GM13976 (cell line): Measurements from ENCODE around the gene UBR4.

Source experiments
- DNase-seq: peaks from one replicate; pipeline ENCODE4 v3.0.0; 2012; ENCODE audit warnings: low spot score
- CTCF ChIP-seq: IDR thresholded peaks from 2 replicates; pipeline ENCODE4 v1.5.1; 2012; ENCODE audit warnings: borderline replicate concordance, mild to moderate bottlenecking; ENCODE audit not compliant: insufficient read depth; ENCODE audit errors: extremely low read depth, missing control alignments, control extremely low read depth
- in situ Hi-C: fragments of 300-500 bp; cut with MboI; formaldehyde crosslinking; loops from one replicate; pipeline ENCODE4 v1.12.0; 2022; ENCODE audit warnings: low sequenced_read_pairs, mixed read lengths, inconsistent platforms; ENCODE audit not compliant: unreplicated experiment

Gene UBR4

GRCh38 chr1:19061343-19061742 lies 148.7 kb downstream of the UBR4 start:
- in situ Hi-C loops: no loop called here
- TF ChIP-seq CTCF: no peak
- DNase-seq: no peak

GRCh38 chr1:19059773-19060172 lies 150.3 kb downstream of the UBR4 start:
- DNase-seq: peak; percentile 32
- in situ Hi-C loops: no loop called here
- TF ChIP-seq CTCF: no peak

- DNase-seq: peak; percentile 29
- no peak for TF ChIP-seq CTCF
- in situ Hi-C loops: no loop called here
Observed at GRCh38 chr1:19058476-19058797, 151.6 kb downstream of the UBR4 start.

- in situ Hi-C loops: no loop called here
- TF ChIP-seq CTCF: no peak
- DNase-seq: peak; percentile 27
Observed at GRCh38 chr1:19057784-19058475, 152.1 kb downstream of the UBR4 start.

GRCh38 chr1:19057182-19057779 lies 152.8 kb downstream of the UBR4 start:
- DNase-seq: no peak
- no peak for TF ChIP-seq CTCF
- in situ Hi-C loops: no loop called here

- no peak for TF ChIP-seq CTCF
- DNase-seq: no peak
- in situ Hi-C loops: no loop called here
Observed at GRCh38 chr1:19055701-19056100, 154.4 kb downstream of the UBR4 start.
